Measurements from ENCODE around the gene FKBP10.
"Not testable (repeated sequence)": the region's sequence is repeated elsewhere in the genome, so short reads cannot be mapped to it uniquely, and the experiment has no call there.

FKBP10 gene

DNA sequence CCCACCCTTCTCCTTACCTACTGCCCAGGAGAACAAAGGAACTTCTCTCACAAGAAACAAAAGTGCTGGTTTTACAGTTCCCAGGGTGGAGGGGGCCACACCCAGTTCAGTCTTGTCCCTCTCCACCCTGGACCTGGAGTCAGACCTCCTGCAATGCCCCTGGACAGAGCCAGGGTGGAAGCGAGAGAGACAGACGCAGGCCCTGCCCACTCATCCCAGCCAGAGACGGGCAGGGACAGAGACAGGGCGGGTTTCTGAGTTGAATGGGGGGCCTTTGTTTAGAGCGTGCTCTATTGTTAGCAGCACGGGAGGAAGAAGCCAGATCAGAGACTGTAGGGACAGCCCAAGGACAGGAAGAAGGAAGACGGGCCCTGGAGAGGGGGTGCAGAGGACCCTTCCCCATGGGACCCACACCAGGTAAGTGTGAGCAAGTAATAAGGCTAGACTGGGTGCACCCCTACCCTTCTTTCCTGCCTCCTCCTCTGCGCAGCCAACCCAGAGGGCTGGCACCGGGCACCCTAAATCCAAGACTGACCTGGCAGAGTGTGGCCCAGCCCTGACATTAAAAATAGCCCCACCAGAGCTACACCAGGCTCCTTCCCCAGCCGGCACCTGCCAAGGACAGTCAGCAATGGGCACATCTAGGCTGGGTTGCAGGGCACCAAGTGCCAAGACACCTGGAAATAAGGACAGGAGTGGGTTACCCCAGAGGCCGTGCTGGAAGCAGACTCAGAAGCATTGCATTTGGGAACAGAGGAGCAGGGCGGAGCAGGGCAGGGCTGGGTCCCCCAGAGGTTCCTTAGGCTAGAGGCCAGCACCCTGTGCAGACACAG lies 37.2 kb upstream of the FKBP10 start:
- FAIRE-seq (no peak), DNase-seq (ENCODE audit: insufficient read length, low spot score) (no peak)
- TF ChIP-seq POLR2A (IDR thresholded peaks at IDR 0.05; ENCODE audit: low read depth, low read length), result no peak

DNA sequence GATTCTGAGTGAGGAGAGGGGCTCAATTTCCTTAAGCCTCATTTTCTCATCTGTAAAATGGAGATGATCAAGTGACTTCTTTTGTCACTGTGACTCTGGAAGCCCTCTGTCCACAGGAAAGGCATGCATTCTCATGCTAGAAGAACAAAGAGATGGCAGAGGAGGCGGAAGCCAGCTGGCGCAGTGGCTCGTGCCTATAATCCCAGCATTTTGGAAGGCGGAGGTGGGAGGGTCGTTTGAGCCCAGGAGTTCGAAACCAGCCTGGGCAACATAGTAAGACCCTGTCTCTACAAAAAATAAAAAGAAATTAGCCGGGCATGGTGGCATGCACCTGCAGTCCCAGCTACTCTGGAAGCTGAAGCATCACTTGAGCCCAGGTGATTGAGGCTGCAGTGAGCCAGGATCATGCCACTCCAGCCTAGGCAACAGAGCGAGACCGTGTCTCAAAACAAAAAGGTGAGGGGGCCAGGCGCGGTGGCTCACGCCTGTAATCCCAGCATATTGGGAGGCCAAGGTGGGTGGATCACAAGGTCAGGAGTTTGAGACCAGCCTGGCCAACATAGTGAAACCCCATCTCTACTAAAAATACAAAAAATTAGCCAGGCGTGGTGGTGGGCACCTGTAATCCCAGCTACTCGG lies 36.4 kb upstream of the FKBP10 start:
- not testable (repeated sequence) for FAIRE-seq; DNase-seq (ENCODE audit: insufficient read length, low spot score)

DNA sequence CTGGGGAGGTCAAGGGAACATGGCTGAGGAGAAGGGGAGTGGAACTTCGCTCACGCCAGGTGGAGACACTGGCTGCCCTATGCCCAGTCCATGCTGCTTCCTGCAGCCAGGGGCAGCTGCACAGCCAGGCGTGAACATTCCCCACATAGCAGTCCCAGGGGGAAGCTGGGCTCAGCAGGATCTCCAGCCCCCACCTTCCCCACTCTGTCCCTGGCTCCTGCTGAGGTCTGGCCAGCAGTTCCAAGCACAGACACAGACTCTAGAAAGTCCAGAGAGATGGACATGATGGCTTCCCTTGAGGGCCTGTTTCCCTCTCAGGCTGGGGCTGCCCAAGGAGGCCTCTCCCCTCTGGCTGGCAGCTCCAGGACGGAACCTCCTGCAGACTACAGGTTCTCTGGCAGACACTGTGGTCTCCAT lies 35.6 kb upstream of the FKBP10 start:
- DNase-seq (ENCODE audit: insufficient read length, low spot score) (peak; percentile 54), FAIRE-seq (no peak)
- TF ChIP-seq POLR2A (IDR thresholded peaks at IDR 0.05; ENCODE audit: low read depth, low read length), result no peak

- FAIRE-seq (no peak), DNase-seq (ENCODE audit: insufficient read length, low spot score) (peak; percentile 90)
- TF ChIP-seq POLR2A (IDR thresholded peaks at IDR 0.05; ENCODE audit: low read depth, low read length), result no peak; the same call in 1 of the 2 replicates
These were observed 35.1 kb upstream of the FKBP10 start for GRCh38 chr17:41777574-41778188.

GRCh38 chr17:41779954-41780353 lies 32.9 kb upstream of the FKBP10 start:
- no peak for TF ChIP-seq POLR2A (IDR thresholded peaks at IDR 0.05; ENCODE audit: low read depth, low read length)
- no peak for FAIRE-seq
- no peak for DNase-seq (ENCODE audit: insufficient read length, low spot score)

DNA sequence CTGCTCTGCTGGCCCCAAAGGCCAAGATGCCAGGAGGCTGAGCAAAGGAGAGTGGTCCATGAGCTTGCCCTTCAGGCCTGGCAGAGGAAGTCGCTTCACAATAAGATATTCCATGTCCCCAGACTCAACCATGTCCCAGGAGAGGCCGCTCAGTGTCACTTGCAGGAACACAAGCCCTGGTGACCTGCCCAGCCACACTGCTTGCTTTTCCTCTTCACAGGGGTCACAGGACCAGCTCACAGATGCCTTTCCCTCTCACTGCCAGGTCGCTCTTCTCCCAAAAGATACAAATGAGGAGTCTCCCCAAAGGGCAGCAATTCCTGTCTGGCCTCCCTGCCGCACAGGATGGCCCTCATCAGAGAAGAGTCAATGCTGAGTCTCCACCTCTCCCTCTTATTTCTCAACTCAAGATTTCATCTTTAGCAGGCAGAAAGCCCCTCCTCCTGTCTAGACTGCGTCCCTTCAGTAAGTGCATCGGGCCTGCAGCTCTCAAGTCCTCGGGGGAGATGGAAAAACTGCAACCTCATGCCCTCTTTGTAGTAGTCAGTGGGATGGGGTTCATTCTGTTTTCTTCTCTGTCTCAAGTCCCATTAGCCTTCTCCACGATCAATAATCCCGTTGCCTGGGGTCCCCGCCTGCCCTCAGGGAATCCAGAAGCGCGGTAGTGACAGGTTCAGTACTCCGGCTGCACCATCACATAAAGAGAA lies 31.2 kb upstream of the FKBP10 start:
- TF ChIP-seq POLR2A (IDR thresholded peaks at IDR 0.05; ENCODE audit: low read depth, low read length), result no peak
- FAIRE-seq (no peak), DNase-seq (ENCODE audit: insufficient read length, low spot score) (no peak)

DNA sequence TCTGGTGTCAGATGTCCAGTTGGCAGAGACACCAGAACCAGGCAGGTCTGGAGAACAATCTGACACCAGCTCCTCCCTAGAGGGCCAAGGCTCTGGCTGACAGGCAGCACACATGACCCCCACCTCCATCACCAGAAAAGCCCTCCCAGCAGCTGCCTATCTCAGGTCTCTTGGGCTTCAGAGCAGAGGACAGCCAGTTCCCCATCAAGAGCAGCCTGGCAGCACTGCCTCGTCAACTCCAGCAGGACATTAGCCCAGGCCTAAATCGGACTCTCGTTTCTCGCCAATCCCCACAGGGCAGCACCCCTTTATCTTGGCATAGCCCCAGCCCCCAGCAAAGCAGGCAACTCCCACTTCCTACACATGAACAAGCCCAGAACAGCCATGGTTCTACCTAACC lies 30.7 kb upstream of the FKBP10 start:
- no peak for FAIRE-seq

GRCh38 chr17:41784207-41784744 lies 28.5 kb upstream of the FKBP10 start:
- DNase-seq (ENCODE audit: insufficient read length, low spot score) (peak; percentile 96), FAIRE-seq (no peak)
- TF ChIP-seq POLR2A (IDR thresholded peaks at IDR 0.05; ENCODE audit: low read depth, low read length), result no peak

More for the DNA sequence above, 30.7 kb upstream of the FKBP10 start:
- no peak for TF ChIP-seq POLR2A (IDR thresholded peaks at IDR 0.05; ENCODE audit: low read depth, low read length)
- no peak for DNase-seq (ENCODE audit: insufficient read length, low spot score)

GRCh38 chr17:41785091-41785858 lies 27.5 kb upstream of the FKBP10 start:
- DNase-seq (ENCODE audit: insufficient read length, low spot score) (no peak), FAIRE-seq (no peak)
- TF ChIP-seq POLR2A (IDR thresholded peaks at IDR 0.05; ENCODE audit: low read depth, low read length), result no peak

GRCh38 chr17:41785859-41786226 lies 27.0 kb upstream of the FKBP10 start:
- FAIRE-seq (no peak), DNase-seq (ENCODE audit: insufficient read length, low spot score) (no peak)
- TF ChIP-seq POLR2A (IDR thresholded peaks at IDR 0.05; ENCODE audit: low read depth, low read length), result no peak

DNA sequence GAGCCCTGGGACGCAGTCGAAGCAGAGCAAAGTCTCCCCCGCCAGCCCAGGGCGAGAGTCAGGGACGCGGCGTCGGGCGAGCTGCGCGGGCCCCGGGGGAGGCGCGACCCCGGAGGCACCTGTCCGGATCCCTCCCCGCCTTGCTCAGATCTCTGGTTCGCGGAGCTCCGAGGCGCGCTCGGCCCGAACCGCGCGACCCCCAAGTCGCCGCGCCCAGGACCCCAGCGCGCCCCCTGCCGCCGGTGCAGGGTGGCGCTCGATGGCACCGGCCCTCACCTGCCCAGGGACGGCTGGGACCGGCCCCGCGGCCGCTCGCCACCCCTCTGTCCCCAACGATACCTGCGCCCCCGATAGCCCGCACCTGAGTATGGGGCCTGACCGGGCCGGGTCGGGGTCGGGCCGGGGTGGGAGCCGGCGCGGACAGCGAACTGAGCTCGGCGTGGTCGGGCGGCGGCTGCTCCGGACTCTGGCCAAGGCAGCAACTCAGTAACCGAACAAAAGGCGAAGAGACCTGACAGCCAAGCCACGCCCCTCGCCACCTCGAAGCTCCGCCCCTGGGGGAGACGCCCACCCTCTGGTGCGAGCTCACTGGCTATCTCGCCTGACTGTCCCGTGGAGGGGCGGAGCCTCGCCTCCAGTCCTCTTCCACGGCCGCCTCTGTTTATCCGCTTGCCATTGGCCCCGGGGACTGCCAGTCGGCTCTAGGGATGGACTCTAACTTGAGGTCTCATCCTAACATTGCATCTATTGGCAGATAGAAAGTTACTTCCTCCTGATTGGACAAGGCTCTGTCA lies 26.4 kb upstream of the FKBP10 start, which contains the start of gene JUP:
JUP (minus strand) TSS at position 485 of the 794 bp plus-strand sequence. CDS start 14,857 bp downstream, outside the sequence.
- peak; percentile 85 for FAIRE-seq
- TF ChIP-seq POLR2A (IDR thresholded peaks at IDR 0.05; ENCODE audit: low read depth, low read length), result peak; percentile 76
- DNase-seq (ENCODE audit: insufficient read length, low spot score), result peak; percentile 98

DNA sequence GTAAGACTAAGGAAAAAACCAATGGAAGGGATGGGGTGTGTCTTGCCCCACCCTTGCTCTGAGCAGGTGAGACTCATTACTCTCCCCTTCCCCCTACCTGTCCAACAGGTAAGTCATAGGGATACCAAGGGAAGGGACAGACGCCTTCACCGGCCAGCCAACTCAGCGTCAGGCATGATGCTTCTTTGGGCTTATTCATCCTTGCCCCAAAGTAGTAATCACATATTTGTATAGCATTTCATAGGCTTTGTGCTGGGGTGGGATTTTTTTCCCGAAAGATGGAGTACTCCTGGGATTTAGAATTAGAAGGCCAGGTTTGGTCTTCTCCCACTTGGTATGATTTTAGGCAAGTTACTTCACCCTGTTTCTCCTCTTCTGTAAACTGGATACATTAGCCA lies 25.8 kb upstream of the FKBP10 start:
- FAIRE-seq (no peak), DNase-seq (ENCODE audit: insufficient read length, low spot score) (no peak)
- no peak for TF ChIP-seq POLR2A (IDR thresholded peaks at IDR 0.05; ENCODE audit: low read depth, low read length)
